ENCODE data around the gene CSNK1A1.

GRCh38 chr5:149474198-149474597, 77.0 kb downstream of the CSNK1A1 start:
- TF ChIP-seq CTCF (IDR thresholded peaks at IDR 0.05) (no peak), EZH2 (IDR thresholded peaks at IDR 0.05) (no peak), EZH2phosphoT487 (IDR thresholded peaks at IDR 0.05) (no peak)
